Tibial nerve (tissue), 4 donors: Measurements from ENCODE around the gene PRKG1. TPM values are rescaled to one million over a fixed set of nuclear protein-coding genes. Genes with fewer than 3 reads are reported as not detected.
A peak's percentile ranks its signal among the peaks of the same experiment; 100 is the strongest.

Experiments used
- DNase-seq, 2 donors: peaks; one replicate each; pipeline ENCODE4 v3.0.0-alpha.2; 2019; ENCODE audit warnings: low spot score in 2 of 2
- H3K27ac ChIP-seq, 4 donors: fragments of 200-600 bp; sonication (generic) in 3 of 4; one replicate each; pipeline ENCODE4 v1.5.1; 2017 to 2019; ENCODE audit warnings: mild to moderate bottlenecking in 1 of 4
- H3K27me3 ChIP-seq, 2 donors: fragments of 200-600 bp; sonication (generic) in 1 of 2; one replicate each; pipeline versions ENCODE4 v1.5.1 to v1.6.0; 2017 to 2019
- H3K36me3 ChIP-seq, 3 donors: fragments of 200-600 bp; sonication (generic); one replicate each; pipeline ENCODE4 v1.5.1; 2018 to 2019
- H3K4me1 ChIP-seq, 4 donors: fragments of 200-600 bp; sonication (generic) in 3 of 4; one replicate each; pipeline ENCODE4 v1.5.1; 2017 to 2019
- H3K4me3 ChIP-seq, 4 donors: fragments of 200-600 bp; sonication (generic) in 3 of 4; one replicate each; pipeline ENCODE4 v1.5.1; 2017 to 2019; ENCODE audit warnings: mild to moderate bottlenecking in 1 of 4, moderate library complexity in 1 of 4
- H3K9me3 ChIP-seq, 4 donors: fragments of 200-600 bp; sonication (generic) in 3 of 4; one replicate each; pipeline ENCODE4 v1.5.1; 2017 to 2019
- CTCF ChIP-seq, 5 experiments: fragments of 200-600 bp in 3 of 5; fragments of 450-650 bp in 2 of 5; sonication (generic) in 3 of 5; IDR thresholded peaks; one replicate each; pipeline ENCODE4 v1.5.1; 2016 to 2019; ENCODE audit warnings: antibody characterized with exemption in 5 of 5, mild to moderate bottlenecking in 3 of 5, moderate library complexity in 2 of 5
- EP300 ChIP-seq, 2 donors: sonication (generic); formaldehyde crosslinking; IDR thresholded peaks; one replicate each; pipeline ENCODE4 v1.6.1; 2017; ENCODE audit warnings: antibody characterized with exemption in 2 of 2, mild to moderate bottlenecking in 1 of 2
- POLR2A ChIP-seq, 2 donors: fragments of 450-650 bp; IDR thresholded peaks; one replicate each; pipeline ENCODE4 v1.6.1; 2017; ENCODE audit warnings: antibody characterized with exemption in 2 of 2, mild to moderate bottlenecking in 2 of 2, moderate library complexity in 2 of 2
- WGBS, 2 donors: methylation state at CpG; one replicate each; pipeline ENCODE4 v1.1.5; 2018; 5-methylcytosine and 5-hydroxymethylcytosine counted together
- total RNA-seq, 4 donors: library from RNA; depleted of rRNA; stranded (reverse); fragments of >200 nt; gene quantifications; one replicate each; pipeline ENCODE4 v1.1.0, GENCODE V29; 2016

Gene PRKG1
- total RNA-seq, 4 donors from 2014 or later = 8.7 to 35.0 (median 14.8) TPM

DNA sequence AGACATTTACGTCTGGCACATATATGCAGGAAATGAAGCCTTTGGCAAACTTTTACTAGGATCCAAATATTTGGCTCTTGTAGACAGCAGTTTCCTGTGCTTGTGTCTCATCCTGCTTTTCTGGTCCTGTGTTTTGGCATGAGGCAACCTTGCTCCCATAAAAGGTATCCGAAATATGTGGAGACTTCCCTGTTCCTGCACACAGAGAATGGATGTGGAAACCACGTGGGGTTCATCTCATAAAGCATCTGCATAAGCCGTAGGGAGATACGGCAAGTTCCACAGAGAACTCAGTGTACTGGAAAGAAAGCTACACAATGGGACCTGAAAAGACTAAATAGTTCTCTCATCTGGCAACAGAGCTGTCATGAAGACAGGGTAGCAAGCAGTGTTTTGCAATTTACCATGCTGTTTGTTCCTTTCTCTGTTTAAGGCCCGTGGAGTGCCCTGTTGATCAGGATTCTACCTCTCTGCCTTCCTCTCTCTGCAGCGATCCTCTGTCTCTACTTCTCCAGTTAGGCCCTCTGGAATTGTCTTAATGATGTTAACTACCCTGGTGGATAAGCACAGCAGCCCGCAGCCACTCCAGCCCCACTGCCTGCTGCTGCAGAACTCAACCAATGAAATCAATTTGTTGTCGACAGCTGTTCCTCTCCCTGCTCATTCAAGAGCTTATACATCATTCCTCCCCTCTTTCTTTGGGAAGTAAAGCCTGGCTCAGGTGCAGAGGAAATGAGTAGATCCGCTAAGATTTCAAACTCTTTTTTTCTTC lies 331.5 kb downstream of the PRKG1 start:
- Histone ChIP-seq H3K36me3 (no peaks in the 10 kb centered on the region), H3K27ac (peak overlapping the region in 1 of 4 donors; percentile 15), H3K9me3 (no peaks in the 10 kb centered on the region), H3K4me1 (no peaks in the 10 kb centered on the region), H3K27me3 (no peaks in the 10 kb centered on the region), H3K4me3 (no peak overlapping the region)
- TF ChIP-seq POLR2A (IDR thresholded peaks at IDR 0.05) (no peak), EP300 (IDR thresholded peaks at IDR 0.05) (peak in 1 of 2 donors; percentile 26), CTCF (IDR thresholded peaks at IDR 0.05) (no peak)
- WGBS, 2 donors = 56 to 57% methylated on average over 10 of the region's 10 CpGs
- peak in 1 of 2 donors; percentile 15 for DNase-seq

DNA sequence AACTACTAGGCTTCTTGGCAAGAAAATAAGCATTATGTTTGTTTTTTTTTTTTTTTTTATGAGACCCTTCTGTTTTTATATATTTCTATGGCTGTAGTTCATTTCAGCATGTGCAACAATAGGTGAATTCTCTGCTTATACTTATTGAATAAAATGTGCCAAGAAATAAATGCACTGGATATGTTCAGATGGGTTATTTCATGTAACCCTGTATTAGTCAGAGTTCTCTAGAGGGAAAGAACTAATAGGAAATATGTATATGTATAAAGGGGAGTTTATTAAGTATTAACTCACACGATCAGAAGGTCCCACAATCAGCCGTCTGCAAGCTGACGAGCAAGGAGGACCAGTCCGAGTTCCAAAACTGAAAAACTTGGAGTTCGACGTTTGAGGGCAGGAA lies 332.3 kb downstream of the PRKG1 start:
- no peaks in the 10 kb centered on the region for H3K9me3 ChIP-seq
- H3K27ac ChIP-seq = no peak overlapping the region
- TF ChIP-seq EP300 (IDR thresholded peaks at IDR 0.05) (no peak), CTCF (IDR thresholded peaks at IDR 0.05) (no peak), POLR2A (IDR thresholded peaks at IDR 0.05) (no peak)
- no peaks in the 10 kb centered on the region for H3K4me1 ChIP-seq
- no peak overlapping the region for H3K4me3 ChIP-seq
- no peaks in the 10 kb centered on the region for H3K27me3 ChIP-seq
- WGBS, 2 donors = 86 to 87% methylated on average over 6 of the region's 6 CpGs
- no peak for DNase-seq
- H3K36me3 ChIP-seq = no peaks in the 10 kb centered on the region

- H3K27ac ChIP-seq = no peak overlapping the region
- TF ChIP-seq CTCF (IDR thresholded peaks at IDR 0.05) (no peak), POLR2A (IDR thresholded peaks at IDR 0.05) (no peak), EP300 (IDR thresholded peaks at IDR 0.05) (no peak)
- no peaks in the 10 kb centered on the region for H3K36me3 ChIP-seq
- H3K4me1 ChIP-seq = no peaks in the 10 kb centered on the region
- H3K9me3 ChIP-seq = no peaks in the 10 kb centered on the region
- WGBS, 2 donors = 59 to 76% methylated on average over 4 of the region's 4 CpGs
- H3K4me3 ChIP-seq = no peak overlapping the region
- no peak for DNase-seq
- no peaks in the 10 kb centered on the region for H3K27me3 ChIP-seq
These were observed 342.2 kb downstream of the PRKG1 start for GRCh38 chr10:51416494-51416893.

DNA sequence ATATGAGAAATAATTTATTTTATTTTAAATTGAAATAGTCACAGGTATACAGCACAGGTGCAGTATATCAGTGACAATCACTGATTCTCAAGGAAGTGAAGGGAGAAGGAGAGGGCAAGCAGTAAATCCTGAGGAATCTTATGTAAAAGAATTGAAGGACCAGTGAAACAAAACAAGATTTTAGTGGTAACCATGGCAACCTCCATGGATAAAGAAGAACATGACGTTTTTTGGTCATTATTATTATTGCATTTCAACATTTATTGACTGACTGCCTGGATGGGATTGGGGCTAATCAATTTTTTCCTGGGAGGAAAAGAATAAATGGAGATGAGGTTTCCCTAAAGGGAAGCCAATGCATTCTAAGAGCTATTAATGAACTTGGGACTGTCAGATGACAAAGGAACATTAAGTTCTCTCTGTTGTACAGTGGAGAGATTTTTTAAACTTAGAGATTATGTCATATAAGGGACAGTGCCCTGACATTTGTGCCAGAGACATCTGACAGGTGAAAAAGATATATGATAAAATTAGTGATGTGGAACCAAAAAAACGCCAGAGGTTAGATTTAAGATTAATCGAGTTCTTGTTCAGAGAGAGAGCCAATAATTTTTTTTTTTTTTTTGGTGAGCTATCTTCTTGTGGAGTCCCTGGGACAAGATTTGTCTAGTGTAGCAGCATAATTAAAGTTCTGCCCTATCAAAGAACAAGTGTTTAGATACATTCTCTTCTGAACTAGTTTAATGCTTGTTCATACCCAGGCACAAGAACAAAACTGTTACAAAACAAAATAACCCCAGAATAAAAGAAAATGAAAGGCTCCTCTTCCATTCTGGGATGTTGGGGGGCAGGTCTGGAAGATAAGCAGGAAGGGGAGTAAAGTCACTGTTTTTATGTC lies 345.2 kb downstream of the PRKG1 start:
- TF ChIP-seq EP300 (IDR thresholded peaks at IDR 0.05) (no peak), CTCF (IDR thresholded peaks at IDR 0.05) (no peak), POLR2A (IDR thresholded peaks at IDR 0.05) (no peak)
- H3K4me1 ChIP-seq = no peaks in the 10 kb centered on the region
- no peaks in the 10 kb centered on the region for H3K9me3 ChIP-seq
- no peak overlapping the region for H3K27ac ChIP-seq
- H3K4me3 ChIP-seq = no peak overlapping the region
- WGBS, 2 donors = 87% methylated on average over 3 of the region's 3 CpGs
- no peak for DNase-seq
- no peaks in the 10 kb centered on the region for H3K27me3 ChIP-seq
- H3K36me3 ChIP-seq = no peaks in the 10 kb centered on the region

- Histone ChIP-seq H3K27ac (peak overlapping the region in 1 of 4 donors; percentile 1), H3K36me3 (no peaks in the 10 kb centered on the region), H3K9me3 (no peaks in the 10 kb centered on the region), H3K4me3 (no peak overlapping the region), H3K27me3 (no peaks in the 10 kb centered on the region), H3K4me1 (no peaks in the 10 kb centered on the region)
- TF ChIP-seq EP300 (IDR thresholded peaks at IDR 0.05) = no peak
- no peak for TF ChIP-seq CTCF (IDR thresholded peaks at IDR 0.05)
- TF ChIP-seq POLR2A (IDR thresholded peaks at IDR 0.05) = no peak
- WGBS, 2 donors = 90% methylated on average over 1 of the region's 1 CpG
- DNase-seq = no peak
These were observed 347.6 kb downstream of the PRKG1 start for GRCh38 chr10:51421853-51422252.
